ENCODE results near the gene PXDN.

PXDN gene

DNA sequence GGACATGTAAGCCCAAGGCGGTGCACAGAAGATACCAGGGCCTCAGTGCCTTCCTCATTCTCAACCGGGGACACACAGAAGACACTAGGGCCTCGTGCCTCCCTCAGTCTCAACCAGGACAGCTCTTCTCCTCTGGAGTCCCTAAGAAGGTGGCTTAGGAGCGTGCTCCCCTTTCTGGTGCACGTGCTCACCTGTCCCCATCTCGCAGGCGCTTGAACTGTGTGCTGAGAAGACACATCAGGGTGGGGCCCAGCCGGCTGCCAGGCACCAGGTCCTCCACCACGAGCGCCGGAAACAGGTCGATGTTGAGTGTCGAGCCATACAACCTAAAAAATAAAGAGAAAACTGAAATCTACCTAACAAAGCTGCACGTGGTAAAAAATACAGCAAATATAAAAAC, 99.9 kb downstream of the PXDN start:
- no peaks in the 10 kb centered on the region for H3K9me3 ChIP-seq (ENCODE audit: control insufficient read depth, insufficient read depth, low read length)
- DNase-seq (ENCODE audit: low read depth, low spot score) = no peak
- H3K36me3 ChIP-seq (ENCODE audit: control insufficient read depth, insufficient read depth, low read length) = peaks cover 22% of the 10 kb centered on the region
- H3K4me1 ChIP-seq (ENCODE audit: control insufficient read depth, insufficient read depth, low read length) = no peaks in the 10 kb centered on the region; the same call in 1 of the 2 replicates
- no peak overlapping the region for H3K4me3 ChIP-seq (ENCODE audit: low read length)
- WGBS (ENCODE audit: insufficient coverage, insufficient read length) = no CpG with 5 or more reads among the region's 14 CpGs
- H3K27me3 ChIP-seq (ENCODE audit: control insufficient read depth, insufficient read depth, low read length) = no peaks in the 10 kb centered on the region
- no peak overlapping the region for H3K27ac ChIP-seq (ENCODE audit: low read length)

DNA sequence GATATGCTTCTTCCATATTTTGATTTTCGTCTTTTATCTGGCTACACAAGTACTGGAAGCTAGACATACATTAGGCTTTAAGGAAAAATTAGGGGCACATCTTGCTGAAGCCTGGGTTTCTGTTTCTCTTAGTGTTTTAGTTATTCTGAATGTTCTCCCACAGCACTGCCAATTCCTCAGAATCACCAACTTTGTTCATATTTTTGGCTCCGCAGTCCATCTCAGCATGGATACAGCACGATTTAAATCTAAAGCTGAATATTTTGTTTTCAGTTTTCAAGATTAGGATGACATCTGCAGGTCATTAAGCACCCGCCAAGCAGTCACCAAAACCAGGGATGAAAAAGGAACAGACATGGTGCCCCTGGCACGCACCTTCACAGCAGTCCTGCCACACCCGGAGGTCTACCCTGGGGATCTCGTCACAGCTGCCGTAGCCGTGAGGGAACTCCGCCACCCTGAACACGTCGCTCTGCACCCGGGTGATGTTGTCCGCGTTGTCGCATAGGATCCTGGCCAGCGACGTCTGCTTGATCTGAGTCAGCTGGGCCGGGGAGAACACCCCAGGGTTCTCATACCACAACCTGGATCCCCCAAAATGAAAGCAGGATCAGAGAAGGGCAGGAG, 101.2 kb downstream of the PXDN start:
- H3K36me3 ChIP-seq (ENCODE audit: control insufficient read depth, insufficient read depth, low read length) = peaks cover 18% of the 10 kb centered on the region
- H3K4me1 ChIP-seq (ENCODE audit: control insufficient read depth, insufficient read depth, low read length) = no peaks in the 10 kb centered on the region; the same call in 1 of the 2 replicates
- H3K27me3 ChIP-seq (ENCODE audit: control insufficient read depth, insufficient read depth, low read length) = no peaks in the 10 kb centered on the region
- no CpG with 5 or more reads among the region's 19 CpGs for WGBS (ENCODE audit: insufficient coverage, insufficient read length)
- no peak overlapping the region for H3K27ac ChIP-seq (ENCODE audit: low read length)
- H3K9me3 ChIP-seq (ENCODE audit: control insufficient read depth, insufficient read depth, low read length) = no peaks in the 10 kb centered on the region
- DNase-seq (ENCODE audit: low read depth, low spot score) = no peak
- H3K4me3 ChIP-seq (ENCODE audit: low read length) = no peak overlapping the region

DNA sequence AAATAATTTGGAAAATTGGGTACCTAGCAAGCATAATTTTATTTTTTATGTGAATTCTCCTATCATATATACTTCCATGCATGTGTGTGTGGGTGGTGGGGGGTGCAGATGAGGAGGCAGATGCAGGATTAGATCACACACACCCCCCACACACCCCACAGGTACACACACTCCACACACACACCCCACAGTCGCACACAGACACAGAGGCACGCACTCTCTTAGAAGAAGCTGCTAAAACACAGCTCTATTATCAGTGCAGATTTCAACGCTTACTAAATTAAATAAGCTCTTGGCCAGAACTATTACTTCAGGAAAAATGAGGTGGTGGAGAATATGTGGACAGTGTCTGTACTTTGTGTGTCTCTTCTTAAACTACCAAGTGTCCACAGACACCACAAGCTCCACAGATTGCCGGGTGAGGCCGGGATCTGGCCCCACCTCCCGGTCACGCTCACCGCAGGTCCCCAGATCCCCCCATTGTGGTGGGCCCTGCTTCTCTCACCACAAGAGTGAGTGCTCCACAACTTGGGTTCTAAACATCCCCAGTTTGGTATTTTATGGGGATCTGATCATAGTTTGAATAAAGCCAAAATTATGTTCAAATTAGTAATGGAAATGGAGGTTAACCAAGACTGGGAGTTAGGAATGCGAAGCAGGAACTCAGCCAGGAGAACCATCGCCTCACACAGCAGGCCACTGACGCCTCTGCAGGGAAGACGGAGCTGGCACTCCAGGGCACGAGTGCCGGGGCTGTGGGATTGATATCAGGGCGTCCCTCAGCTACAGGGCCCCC, 102.1 kb downstream of the PXDN start:
- Histone ChIP-seq H3K36me3 (ENCODE audit: control insufficient read depth, insufficient read depth, low read length) (peaks cover 12% of the 10 kb centered on the region), H3K27ac (ENCODE audit: low read length) (no peak overlapping the region), H3K4me3 (ENCODE audit: low read length) (no peak overlapping the region), H3K27me3 (ENCODE audit: control insufficient read depth, insufficient read depth, low read length) (no peaks in the 10 kb centered on the region), H3K9me3 (ENCODE audit: control insufficient read depth, insufficient read depth, low read length) (no peaks in the 10 kb centered on the region), H3K4me1 (ENCODE audit: control insufficient read depth, insufficient read depth, low read length) (no peaks in the 10 kb centered on the region; the same call in 1 of the 2 replicates)
- DNase-seq (ENCODE audit: low read depth, low spot score) = no peak
- WGBS (ENCODE audit: insufficient coverage, insufficient read length) = no CpG with 5 or more reads among the region's 15 CpGs

DNA sequence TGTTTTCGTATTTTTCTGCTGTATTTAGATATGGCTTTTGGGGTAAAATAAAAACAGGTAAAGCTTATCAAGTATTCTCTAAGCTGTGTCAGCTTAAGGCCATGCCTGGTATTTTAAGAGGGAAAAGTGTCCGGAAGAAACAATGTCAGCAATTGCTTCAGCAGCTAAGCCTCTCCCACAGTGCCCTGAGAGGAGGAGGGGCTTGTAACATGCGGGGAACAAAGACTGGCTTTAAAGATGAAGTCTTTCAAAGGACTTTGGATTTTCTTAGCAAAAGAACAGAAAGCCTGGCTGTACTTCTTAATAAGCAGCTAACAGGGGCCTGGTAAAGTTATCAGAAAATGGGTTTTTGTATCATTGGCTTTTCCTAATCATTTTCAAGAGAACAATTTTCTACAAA, 102.8 kb downstream of the PXDN start:
- no peak for DNase-seq (ENCODE audit: low read depth, low spot score)
- Histone ChIP-seq H3K4me3 (ENCODE audit: low read length) (no peak overlapping the region), H3K4me1 (ENCODE audit: control insufficient read depth, insufficient read depth, low read length) (no peaks in the 10 kb centered on the region; the same call in 1 of the 2 replicates), H3K9me3 (ENCODE audit: control insufficient read depth, insufficient read depth, low read length) (no peaks in the 10 kb centered on the region), H3K27me3 (ENCODE audit: control insufficient read depth, insufficient read depth, low read length) (no peaks in the 10 kb centered on the region), H3K27ac (ENCODE audit: low read length) (no peak overlapping the region), H3K36me3 (ENCODE audit: control insufficient read depth, insufficient read depth, low read length) (peaks cover 12% of the 10 kb centered on the region)
- WGBS (ENCODE audit: insufficient coverage, insufficient read length) = no CpG with 5 or more reads among the region's 3 CpGs

DNA sequence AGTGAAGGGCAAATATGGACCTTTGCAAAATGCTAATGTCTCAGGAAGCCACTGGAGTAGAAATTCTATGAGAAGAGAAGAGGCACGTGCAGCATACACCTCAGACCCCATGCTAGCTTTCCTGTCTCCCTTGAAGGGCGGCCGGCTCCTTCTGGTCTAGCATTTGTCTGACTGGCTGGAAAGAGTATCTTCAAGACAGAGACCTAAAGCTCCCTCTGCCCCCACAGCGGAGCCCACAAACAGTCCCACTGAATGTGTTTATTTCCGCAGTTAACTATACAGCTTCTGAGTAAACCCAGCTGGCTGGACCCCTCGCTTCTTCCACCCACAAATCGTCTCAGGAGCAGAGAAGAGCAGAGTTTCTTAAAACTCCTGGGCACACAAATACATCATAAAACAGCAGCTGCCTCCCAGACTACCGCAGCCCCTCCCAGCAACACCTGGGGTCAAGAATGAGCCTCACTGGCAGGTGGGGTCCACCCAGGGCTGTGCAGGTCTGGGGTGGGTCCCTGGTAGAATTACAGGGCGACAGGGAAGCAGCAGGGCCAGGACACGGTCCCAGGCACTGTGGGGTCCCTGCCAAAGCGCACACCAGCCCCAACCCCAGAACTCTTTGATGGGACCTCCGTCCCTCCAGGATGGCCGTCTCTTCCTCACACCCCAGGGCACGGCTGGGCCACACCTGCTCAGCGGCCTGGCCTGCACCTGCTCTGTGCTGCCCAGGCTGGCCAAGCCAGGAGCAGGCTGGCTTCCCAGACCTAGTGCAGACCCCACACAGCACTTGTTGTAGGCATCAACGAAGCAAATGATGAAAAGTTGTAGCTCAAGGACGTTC, 103.8 kb downstream of the PXDN start:
- WGBS (ENCODE audit: insufficient coverage, insufficient read length) = no CpG with 5 or more reads among the region's 17 CpGs
- Histone ChIP-seq H3K27ac (ENCODE audit: low read length) (no peak overlapping the region), H3K27me3 (ENCODE audit: control insufficient read depth, insufficient read depth, low read length) (no peaks in the 10 kb centered on the region)

DNA sequence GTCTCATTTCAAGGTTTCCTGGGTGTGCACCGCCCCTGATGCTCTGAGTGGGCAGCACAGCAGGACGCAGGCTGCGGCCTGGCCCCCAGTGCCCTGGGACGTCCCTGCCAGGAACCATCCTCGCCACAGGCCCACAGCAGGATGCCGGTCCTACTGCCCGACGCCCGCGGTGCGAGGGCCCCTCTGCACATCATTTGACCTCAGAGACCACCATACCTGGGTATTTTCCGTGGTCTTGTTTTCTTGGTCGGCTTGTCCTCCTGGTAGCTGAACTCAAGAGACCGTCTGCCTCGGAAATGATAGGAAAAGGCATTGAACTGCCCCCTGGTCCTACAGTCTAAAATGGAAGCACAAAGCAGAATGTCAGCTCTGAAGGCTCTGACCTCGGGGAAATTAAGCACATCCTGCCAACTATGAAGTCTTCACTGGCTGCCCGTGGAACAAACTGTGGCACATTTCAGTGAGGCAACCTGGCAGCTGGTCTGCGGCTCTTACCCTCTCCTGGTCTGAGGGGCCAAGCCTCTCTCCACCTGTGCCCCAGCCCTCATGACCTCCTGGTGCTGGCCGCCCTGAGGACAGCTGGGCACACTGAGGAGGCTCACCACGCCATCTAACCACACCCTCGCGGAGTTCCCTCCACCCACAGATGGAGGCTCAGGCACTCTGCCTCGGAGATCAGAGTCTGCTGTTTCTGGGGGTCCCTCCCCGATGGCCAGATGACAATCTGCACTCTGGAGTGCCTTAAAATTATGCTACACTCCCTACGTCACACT, 105.0 kb downstream of the PXDN start:
- Histone ChIP-seq H3K4me3 (ENCODE audit: low read length) (no peak overlapping the region), H3K27me3 (ENCODE audit: control insufficient read depth, insufficient read depth, low read length) (no peaks in the 10 kb centered on the region), H3K27ac (ENCODE audit: low read length) (no peak overlapping the region), H3K36me3 (ENCODE audit: control insufficient read depth, insufficient read depth, low read length) (peaks cover 26% of the 10 kb centered on the region), H3K9me3 (ENCODE audit: control insufficient read depth, insufficient read depth, low read length) (no peaks in the 10 kb centered on the region), H3K4me1 (ENCODE audit: control insufficient read depth, insufficient read depth, low read length) (no peaks in the 10 kb centered on the region; the same call in 1 of the 2 replicates)
- no CpG with 5 or more reads among the region's 25 CpGs for WGBS (ENCODE audit: insufficient coverage, insufficient read length)
- no peak for DNase-seq (ENCODE audit: low read depth, low spot score)

More for the DNA sequence above, 103.8 kb downstream of the PXDN start:
- Histone ChIP-seq H3K9me3 (ENCODE audit: control insufficient read depth, insufficient read depth, low read length) (no peaks in the 10 kb centered on the region), H3K4me1 (ENCODE audit: control insufficient read depth, insufficient read depth, low read length) (no peaks in the 10 kb centered on the region; the same call in 1 of the 2 replicates), H3K4me3 (ENCODE audit: low read length) (no peak overlapping the region), H3K36me3 (ENCODE audit: control insufficient read depth, insufficient read depth, low read length) (peaks cover 16% of the 10 kb centered on the region)
- no peak for DNase-seq (ENCODE audit: low read depth, low spot score)

DNA sequence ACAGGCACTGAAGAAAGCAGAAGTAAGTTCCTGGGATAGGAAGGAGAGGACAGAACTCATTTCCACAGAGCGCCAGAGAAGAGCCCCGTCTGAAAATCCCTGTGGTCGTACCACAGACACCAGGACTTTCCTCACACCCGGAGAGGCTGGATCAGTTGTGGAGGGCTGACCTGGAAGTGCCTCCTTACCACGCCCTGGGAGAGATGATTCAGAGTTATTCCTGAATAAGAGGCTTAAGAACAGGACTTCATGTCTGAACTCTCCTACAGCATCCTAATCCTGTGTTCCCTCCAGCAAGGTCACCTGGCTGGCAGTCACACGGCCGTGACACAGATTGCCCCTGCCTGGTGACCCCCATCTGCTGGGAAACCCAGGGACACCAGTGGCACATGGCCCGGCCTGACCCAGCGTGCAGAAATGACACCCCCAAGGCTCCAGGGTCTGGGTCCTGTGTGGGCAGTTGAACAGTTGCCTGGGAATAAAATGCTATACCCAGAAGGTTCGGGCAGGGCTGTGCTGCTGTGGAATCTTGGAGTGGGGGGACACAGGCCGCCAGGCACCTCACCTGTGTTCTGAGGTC, 105.9 kb downstream of the PXDN start:
- no CpG with 5 or more reads among the region's 11 CpGs for WGBS (ENCODE audit: insufficient coverage, insufficient read length)
- no peaks in the 10 kb centered on the region for H3K9me3 ChIP-seq (ENCODE audit: control insufficient read depth, insufficient read depth, low read length)
- H3K4me1 ChIP-seq (ENCODE audit: control insufficient read depth, insufficient read depth, low read length) = no peaks in the 10 kb centered on the region; the same call in 1 of the 2 replicates
- no peak overlapping the region for H3K27ac ChIP-seq (ENCODE audit: low read length)
- DNase-seq (ENCODE audit: low read depth, low spot score) = no peak
- peaks cover 30% of the 10 kb centered on the region for H3K36me3 ChIP-seq (ENCODE audit: control insufficient read depth, insufficient read depth, low read length)
- no peaks in the 10 kb centered on the region for H3K27me3 ChIP-seq (ENCODE audit: control insufficient read depth, insufficient read depth, low read length)
- no peak overlapping the region for H3K4me3 ChIP-seq (ENCODE audit: low read length)

DNA sequence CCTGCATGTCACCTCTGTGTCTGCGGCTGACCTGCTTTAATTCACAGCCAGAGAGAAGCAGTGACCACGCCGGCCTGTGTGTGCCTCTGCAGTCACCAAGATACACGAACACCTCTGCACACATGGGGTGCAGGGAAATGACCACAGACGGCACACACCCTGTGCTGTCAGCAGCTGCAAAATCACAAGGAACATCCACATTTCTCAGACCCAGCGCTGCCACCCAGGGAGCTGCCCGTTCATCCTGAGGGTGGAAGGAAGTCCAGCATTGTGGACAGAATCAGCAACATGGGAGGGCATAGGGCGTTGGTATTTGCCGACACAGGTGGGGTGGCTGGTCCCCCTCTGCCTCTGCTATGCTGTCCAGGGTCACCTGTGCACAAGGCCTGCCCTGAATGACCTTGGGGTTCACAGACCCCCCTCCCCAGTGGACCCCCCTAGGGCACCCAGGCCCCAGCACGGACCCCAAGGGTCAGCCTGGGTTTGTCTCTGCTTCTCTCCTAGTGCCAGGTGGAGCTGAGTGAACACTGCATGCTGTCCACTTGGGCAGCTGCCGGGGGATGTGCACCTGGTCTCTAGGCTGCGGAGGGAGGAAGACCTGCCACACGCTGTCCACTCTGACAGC, 107.4 kb downstream of the PXDN start:
- Histone ChIP-seq H3K9me3 (ENCODE audit: control insufficient read depth, insufficient read depth, low read length) (no peaks in the 10 kb centered on the region), H3K27me3 (ENCODE audit: control insufficient read depth, insufficient read depth, low read length) (no peaks in the 10 kb centered on the region), H3K4me3 (ENCODE audit: low read length) (no peak overlapping the region), H3K27ac (ENCODE audit: low read length) (no peak overlapping the region), H3K36me3 (ENCODE audit: control insufficient read depth, insufficient read depth, low read length) (peaks cover 31% of the 10 kb centered on the region), H3K4me1 (ENCODE audit: control insufficient read depth, insufficient read depth, low read length) (no peaks in the 10 kb centered on the region)
- WGBS (ENCODE audit: insufficient coverage, insufficient read length) = no CpG with 5 or more reads among the region's 13 CpGs
- DNase-seq (ENCODE audit: low read depth, low spot score) = no peak

DNA sequence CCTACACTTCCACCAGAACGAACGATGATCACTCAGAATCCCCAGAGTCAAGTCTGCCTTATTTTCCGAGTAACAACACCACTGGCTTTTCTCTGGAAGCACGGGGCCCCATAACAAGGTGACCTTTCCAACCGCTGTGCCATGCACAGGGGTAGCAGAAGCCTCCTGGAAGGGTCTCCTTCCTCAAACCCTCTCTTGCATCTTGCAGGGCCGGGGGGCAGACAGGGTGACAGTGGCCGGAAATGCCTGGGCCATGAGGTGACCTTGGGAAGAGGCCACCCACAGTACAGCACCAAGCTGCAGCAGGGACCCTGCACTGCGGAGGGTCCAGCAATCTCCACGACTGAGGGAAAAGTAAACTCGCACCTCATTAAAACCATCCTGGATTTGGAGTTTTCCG, 108.5 kb downstream of the PXDN start:
- no peaks in the 10 kb centered on the region for H3K4me1 ChIP-seq (ENCODE audit: control insufficient read depth, insufficient read depth, low read length)
- H3K27ac ChIP-seq (ENCODE audit: low read length) = no peak overlapping the region
- H3K36me3 ChIP-seq (ENCODE audit: control insufficient read depth, insufficient read depth, low read length) = peaks cover 31% of the 10 kb centered on the region
- no peak overlapping the region for H3K4me3 ChIP-seq (ENCODE audit: low read length)
- no peaks in the 10 kb centered on the region for H3K9me3 ChIP-seq (ENCODE audit: control insufficient read depth, insufficient read depth, low read length)
- H3K27me3 ChIP-seq (ENCODE audit: control insufficient read depth, insufficient read depth, low read length) = no peaks in the 10 kb centered on the region
- no CpG with 5 or more reads among the region's 11 CpGs for WGBS (ENCODE audit: insufficient coverage, insufficient read length)
- DNase-seq (ENCODE audit: low read depth, low spot score) = no peak
